Left ventricle myocardium superior (tissue), 1 donor: ENCODE measurements around the gene INVS. TPM values are rescaled to one million over a fixed set of nuclear protein-coding genes. Genes with fewer than 3 reads are reported as not detected.

Experiments
- total RNA-seq: library from RNA; stranded (reverse); fragmentation: NEBNext Ultra II Directional; extraction: Animal tissue kit (Norgen Biotek cat#: 25700); gene quantifications from one replicate; pipeline ENCODE4 v1.2.1, GENCODE V29; 2021
- donor health status: DM: no; HTN: yes; CAD: no; lungs with severe emphysema.

The INVS gene
- total RNA-seq, 1 donor from 2014 or later: 6.1 TPM

Other genes starting within 250 kb of the INVS start
- gene STX17, start 192.6 kb upstream of the INVS start, total RNA-seq: 25.1 TPM
- gene ERP44, start 243 bp upstream of the INVS start, total RNA-seq: 15.0 TPM